Lower leg skin (tissue), 3 donors: ENCODE measurements around the gene METTL16.

ENCODE experiments used
- CTCF ChIP-seq, 3 donors: fragments of 450-650 bp; IDR thresholded peaks; one replicate each; pipeline ENCODE4 v1.5.1; 2016; ENCODE audit warnings: antibody characterized with exemption in 3 of 3, mild to moderate bottlenecking in 3 of 3, moderate library complexity in 2 of 3
- POLR2A ChIP-seq, 2 donors: fragments of 450-650 bp; IDR thresholded peaks; one replicate each; pipeline ENCODE4 v1.6.1; 2016 to 2017; ENCODE audit warnings: antibody characterized with exemption in 2 of 2, mild to moderate bottlenecking in 1 of 2, moderate library complexity in 1 of 2

GRCh38 chr17:2483084-2483483 is 28.6 kb downstream of the METTL16 start:
- no peak for TF ChIP-seq POLR2A (IDR thresholded peaks at IDR 0.05)
- TF ChIP-seq CTCF (IDR thresholded peaks at IDR 0.05): no peak
